Renal cortical epithelial cell (primary cell): ENCODE results near the gene ARHGAP42. TPM values are rescaled to one million over a fixed set of nuclear protein-coding genes. Genes with fewer than 3 reads are reported as not detected.

Experiments used
- DNase-seq: peaks from one replicate; pipeline ENCODE4 v3.0.0-alpha.2; 2011; ENCODE audit warnings: low read depth
- total RNA-seq: library from RNA; depleted of rRNA; stranded (reverse); fragments of >200 nt; gene quantifications from 2 replicates; pipeline ENCODE4 v1.2.3, GENCODE V29; 2014

ARHGAP42 gene
- total RNA-seq, 1 donor from 2014 or later: 24.5 TPM

- DNase-seq: no peak
Observed at GRCh38 chr11:101022256-101022655, 335.2 kb downstream of the ARHGAP42 start.

- DNase-seq: no peak
Observed at GRCh38 chr11:101028644-101029043, 341.6 kb downstream of the ARHGAP42 start.

GRCh38 chr11:101030015-101030414, 342.9 kb downstream of the ARHGAP42 start:
- DNase-seq: no peak

- DNase-seq: no peak
Observed at GRCh38 chr11:101030692-101031091, 343.6 kb downstream of the ARHGAP42 start.

- no peak for DNase-seq
Observed at GRCh38 chr11:101031713-101032112, 344.6 kb downstream of the ARHGAP42 start.

- DNase-seq: no peak
Observed at GRCh38 chr11:101032991-101033390, 345.9 kb downstream of the ARHGAP42 start.

- DNase-seq: no peak
Observed at GRCh38 chr11:101034076-101034475, 347.0 kb downstream of the ARHGAP42 start.

- DNase-seq: no peak
Observed at GRCh38 chr11:101035872-101036271, 348.8 kb downstream of the ARHGAP42 start.
